Measurements from ENCODE around the gene TNFAIP8L2.
"Not testable (repeated sequence)": the region's sequence is repeated elsewhere in the genome, so short reads cannot be mapped to it uniquely, and the experiment has no call there.

TNFAIP8L2 gene

GRCh38 chr1:151187205-151187604 is 30.8 kb downstream of the TNFAIP8L2 start:
- H3K4me3 Mint-ChIP-seq, result peak overlapping the region in 2 of 3 experiments; percentile 30 to 45
- no peaks in the 10 kb centered on the region for H3K9me3 Mint-ChIP-seq
- peaks cover 3% of the 10 kb centered on the region for H3K27me3 Mint-ChIP-seq (ENCODE audit: low read depth)
- TF ChIP-seq CTCF (IDR thresholded peaks at IDR 0.05; ENCODE audit: unreplicated experiment in 3 of 3), result no peak
- H3K36me3 Mint-ChIP-seq (ENCODE audit: low read depth), result peaks cover 43% of the 10 kb centered on the region
- H3K27ac Mint-ChIP-seq, result no peak overlapping the region
- peaks cover 17% of the 10 kb centered on the region for H3K4me1 Mint-ChIP-seq

- not testable (repeated sequence) for H3K27me3 Mint-ChIP-seq (ENCODE audit: low read depth); H3K9me3 Mint-ChIP-seq
- peak overlapping the region; percentile 24 to 99 (median 95) for H3K27ac Mint-ChIP-seq
- H3K4me3 Mint-ChIP-seq, result peak overlapping the region; percentile 96 to 100 (median 98)
- H3K36me3 Mint-ChIP-seq (ENCODE audit: low read depth), result peaks cover 31% of the 10 kb centered on the region
- H3K4me1 Mint-ChIP-seq, result peaks cover 17% of the 10 kb centered on the region
Measured at GRCh38 chr1:151188667-151189066, 32.2 kb downstream of the TNFAIP8L2 start.

GRCh38 chr1:151189637-151190445 is 33.4 kb downstream of the TNFAIP8L2 start, which contains the start of gene VPS72:
TSS of gene VPS72 (minus strand) at chr1:151190197. CDS start at chr1:151190121, 76 bp downstream.
- Mint-ChIP-seq H3K27ac (peak within 1 kb of the TSS; percentile 95 to 99 (median 99)), H3K4me1 (peaks cover 17% of the 10 kb centered on the region), H3K27me3 (ENCODE audit: low read depth) (peaks cover 7% of the 10 kb centered on the region), H3K36me3 (ENCODE audit: low read depth) (peaks cover 19% of the 10 kb centered on the region), H3K4me3 (peak within 1 kb of the TSS; percentile 96 to 100 (median 98)), H3K9me3 (no peaks in the 10 kb centered on the region)
- TF ChIP-seq CTCF (IDR thresholded peaks at IDR 0.05; ENCODE audit: unreplicated experiment in 3 of 3), result no peak

- Mint-ChIP-seq H3K9me3 (no peaks in the 10 kb centered on the region), H3K4me1 (peaks cover 22% of the 10 kb centered on the region), H3K27me3 (ENCODE audit: low read depth) (peaks cover 7% of the 10 kb centered on the region), H3K27ac (no peak overlapping the region), H3K36me3 (ENCODE audit: low read depth) (peaks cover 2% of the 10 kb centered on the region), H3K4me3 (peak overlapping the region in 2 of 3 experiments; percentile 43 to 45)
- no peak for TF ChIP-seq CTCF (IDR thresholded peaks at IDR 0.05; ENCODE audit: unreplicated experiment in 3 of 3)
Measured at GRCh38 chr1:151192047-151192446, 35.6 kb downstream of the TNFAIP8L2 start.

GRCh38 chr1:151193304-151193703 is 36.9 kb downstream of the TNFAIP8L2 start:
- no peak for TF ChIP-seq CTCF (IDR thresholded peaks at IDR 0.05; ENCODE audit: unreplicated experiment in 3 of 3)
- Mint-ChIP-seq H3K9me3 (no peaks in the 10 kb centered on the region), H3K27me3 (ENCODE audit: low read depth) (peaks cover 8% of the 10 kb centered on the region), H3K27ac (no peak overlapping the region), H3K4me1 (peaks cover 21% of the 10 kb centered on the region), H3K4me3 (no peak overlapping the region), H3K36me3 (ENCODE audit: low read depth) (no peaks in the 10 kb centered on the region)

GRCh38 chr1:151193856-151194255 is 37.4 kb downstream of the TNFAIP8L2 start:
- no peak overlapping the region for H3K27ac Mint-ChIP-seq
- H3K4me1 Mint-ChIP-seq, result peaks cover 19% of the 10 kb centered on the region
- H3K9me3 Mint-ChIP-seq, result no peaks in the 10 kb centered on the region
- H3K4me3 Mint-ChIP-seq, result peak overlapping the region in 2 of 3 experiments; percentile 20 to 38
- no peak for TF ChIP-seq CTCF (IDR thresholded peaks at IDR 0.05; ENCODE audit: unreplicated experiment in 3 of 3)
- H3K36me3 Mint-ChIP-seq (ENCODE audit: low read depth), result no peaks in the 10 kb centered on the region
- H3K27me3 Mint-ChIP-seq (ENCODE audit: low read depth), result peaks cover 11% of the 10 kb centered on the region

- H3K4me3 Mint-ChIP-seq, result not testable (repeated sequence)
- H3K27me3 Mint-ChIP-seq (ENCODE audit: low read depth), result peaks cover 11% of the 10 kb centered on the region
Measured at GRCh38 chr1:151194894-151195594, 38.6 kb downstream of the TNFAIP8L2 start.

More at GRCh38 chr1:151194894-151195594, 38.6 kb downstream of the TNFAIP8L2 start:
- H3K4me1 Mint-ChIP-seq, result peaks cover 27% of the 10 kb centered on the region
- H3K27ac Mint-ChIP-seq; H3K9me3 Mint-ChIP-seq; H3K36me3 Mint-ChIP-seq (ENCODE audit: low read depth): not testable (repeated sequence)
